Measurements from ENCODE around the gene WDR90.

Gene WDR90

GRCh38 chr16:648781-649589 lies at the start of gene WDR90:
Gene WDR90 (plus strand): TSS chr16:649365. CDS start chr16:649417, 52 bp downstream.
- peak; percentile 87 to 90 for DNase-seq (ENCODE audit: low read depth in 2 of 2)

- DNase-seq (ENCODE audit: low read depth in 2 of 2), result no peak
Observed at GRCh38 chr16:600781-601180, 48.4 kb upstream of the WDR90 start.

DNA sequence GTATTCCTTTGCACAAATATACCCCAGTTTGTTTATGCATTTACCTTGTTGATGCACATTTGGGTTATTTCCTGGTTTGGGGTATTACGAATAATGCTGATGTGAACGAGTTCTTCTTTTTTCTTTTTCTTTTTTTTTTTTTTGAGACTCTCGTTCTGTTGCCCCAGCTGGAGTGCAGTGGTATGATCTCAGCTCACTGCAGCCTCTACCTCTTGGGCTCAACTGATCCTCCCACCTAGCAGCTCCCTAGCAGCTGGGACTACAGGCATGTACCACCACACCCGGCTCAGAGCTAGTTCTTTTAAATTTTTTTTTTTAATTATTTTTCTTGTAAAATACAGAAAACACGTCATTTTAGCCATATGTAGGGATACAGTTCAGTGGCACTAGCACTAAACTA lies 45.2 kb upstream of the WDR90 start:
- no peak for DNase-seq (ENCODE audit: low read depth in 2 of 2)

- DNase-seq (ENCODE audit: low read depth in 2 of 2), result no peak
Observed at GRCh38 chr16:606656-607307, 42.4 kb upstream of the WDR90 start.

GRCh38 chr16:608019-608418 lies 41.1 kb upstream of the WDR90 start:
- DNase-seq (ENCODE audit: low read depth in 2 of 2), result peak in 1 of 2 donors; percentile 58

GRCh38 chr16:609316-609715 lies 39.8 kb upstream of the WDR90 start:
- no peak for DNase-seq (ENCODE audit: low read depth in 2 of 2)

GRCh38 chr16:609984-610383 lies 39.2 kb upstream of the WDR90 start:
- no peak for DNase-seq (ENCODE audit: low read depth in 2 of 2)

DNA sequence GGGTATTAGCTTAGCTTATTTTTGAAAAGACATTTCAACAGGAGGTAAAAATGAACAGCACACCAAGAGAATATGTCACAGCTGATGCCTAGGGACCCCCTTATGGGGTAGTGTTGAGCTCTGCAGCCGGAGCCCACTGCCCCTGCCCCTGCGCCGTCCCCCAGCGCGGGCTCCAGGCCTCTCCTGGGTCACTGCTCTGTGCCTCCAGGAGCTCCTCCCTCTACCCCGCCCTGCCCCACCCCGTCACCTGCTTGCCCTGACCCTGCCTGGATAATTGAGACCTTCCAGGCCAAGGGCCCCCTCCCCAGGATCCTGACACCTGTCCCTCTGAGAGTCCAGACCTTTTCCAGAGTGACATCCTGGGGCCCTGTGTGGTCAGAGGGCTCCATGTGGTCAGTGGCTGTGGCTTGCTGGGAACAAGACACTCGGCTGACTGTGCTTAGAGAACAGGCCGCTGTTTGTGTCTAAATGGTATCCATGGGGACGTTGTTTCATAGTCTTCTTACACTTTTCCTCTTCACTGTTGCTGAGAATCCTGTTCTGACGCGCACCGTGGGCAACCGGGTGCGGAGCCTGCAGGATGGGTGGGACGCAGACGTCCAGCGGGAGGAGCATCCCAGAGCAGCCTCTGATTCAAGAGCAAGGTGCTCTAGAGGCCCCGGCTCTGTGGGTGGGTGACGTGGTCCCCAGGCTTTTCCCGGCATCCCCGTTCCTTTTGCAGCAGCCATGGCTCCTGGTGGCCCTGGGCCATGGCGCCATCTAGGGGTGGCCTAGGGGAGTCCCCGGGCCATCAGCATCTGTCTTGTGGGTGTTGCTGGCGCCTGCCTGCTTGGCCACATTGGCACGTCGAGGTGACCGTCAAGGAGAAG lies 38.4 kb upstream of the WDR90 start:
- DNase-seq (ENCODE audit: low read depth in 2 of 2), result peak; percentile 46 to 58

- DNase-seq (ENCODE audit: low read depth in 2 of 2), result no peak
Observed at GRCh38 chr16:615122-615521, 34.0 kb upstream of the WDR90 start.

GRCh38 chr16:616733-617586 lies 32.2 kb upstream of the WDR90 start:
- no peak for DNase-seq (ENCODE audit: low read depth in 2 of 2)

DNA sequence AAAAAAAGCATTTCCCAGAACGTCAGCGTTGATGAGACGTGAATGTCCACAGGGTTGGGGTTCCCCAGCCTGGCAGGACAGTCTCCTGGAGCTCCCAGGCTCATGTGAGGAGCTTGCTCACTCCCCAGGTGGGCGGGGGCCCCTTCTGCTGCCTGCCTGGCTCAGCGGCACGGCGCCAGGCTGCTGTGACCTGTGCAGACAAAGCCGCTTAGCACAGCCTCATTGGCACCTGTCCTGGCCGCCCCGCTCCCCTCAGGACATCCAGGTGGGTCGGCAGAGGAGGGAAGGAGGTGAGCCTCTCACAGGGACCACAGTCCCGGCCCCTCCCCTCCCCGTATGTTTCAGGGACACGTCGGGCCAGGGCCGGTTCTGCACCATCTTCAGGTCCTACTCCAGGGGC lies 31.3 kb upstream of the WDR90 start:
- no peak for DNase-seq (ENCODE audit: low read depth in 2 of 2)

- DNase-seq (ENCODE audit: low read depth in 2 of 2), result no peak
Observed at GRCh38 chr16:619476-620100, 29.6 kb upstream of the WDR90 start.

DNA sequence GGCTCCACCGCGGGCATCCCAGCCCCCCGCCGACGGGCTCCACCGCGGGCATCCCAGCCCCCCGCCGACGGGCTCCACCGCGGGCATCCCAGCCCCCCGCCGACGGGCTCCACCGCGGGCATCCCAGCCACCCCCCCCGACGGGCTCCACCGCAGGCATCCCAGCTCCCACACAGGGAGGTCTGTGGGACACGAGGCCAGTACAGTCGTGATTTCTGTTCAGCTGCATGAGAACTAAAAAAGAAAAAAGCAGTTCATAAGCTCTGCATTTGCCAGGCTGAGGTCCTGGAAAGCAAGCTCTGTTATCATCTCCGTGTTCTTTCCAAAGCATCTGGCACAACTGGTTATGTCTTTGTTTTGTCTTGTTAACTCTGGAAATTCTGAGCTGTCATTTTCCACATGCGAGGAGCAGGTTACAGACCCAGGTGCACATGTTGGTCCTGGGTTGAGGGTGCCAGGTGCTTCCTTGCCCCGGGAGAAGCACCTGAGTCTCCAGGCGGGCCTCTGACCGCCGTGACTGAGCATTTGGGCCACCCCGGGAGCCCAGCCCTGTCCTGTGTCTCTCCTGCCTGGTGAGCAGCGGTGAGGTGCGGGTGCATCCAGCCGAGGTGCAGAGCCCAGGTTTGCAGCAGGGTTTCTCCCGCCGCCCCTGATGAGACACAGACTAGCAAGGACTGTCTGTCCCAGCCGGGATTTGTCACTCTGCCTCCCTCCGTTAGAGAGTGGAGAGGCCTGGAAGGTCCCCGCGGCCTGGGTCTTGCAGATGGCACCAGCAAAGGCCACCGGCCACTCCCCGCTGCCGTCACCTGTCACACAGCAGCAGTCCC lies 28.3 kb upstream of the WDR90 start:
- no peak for DNase-seq (ENCODE audit: low read depth in 2 of 2)

GRCh38 chr16:621526-622105 lies 27.5 kb upstream of the WDR90 start:
- DNase-seq (ENCODE audit: low read depth in 2 of 2), result no peak

DNA sequence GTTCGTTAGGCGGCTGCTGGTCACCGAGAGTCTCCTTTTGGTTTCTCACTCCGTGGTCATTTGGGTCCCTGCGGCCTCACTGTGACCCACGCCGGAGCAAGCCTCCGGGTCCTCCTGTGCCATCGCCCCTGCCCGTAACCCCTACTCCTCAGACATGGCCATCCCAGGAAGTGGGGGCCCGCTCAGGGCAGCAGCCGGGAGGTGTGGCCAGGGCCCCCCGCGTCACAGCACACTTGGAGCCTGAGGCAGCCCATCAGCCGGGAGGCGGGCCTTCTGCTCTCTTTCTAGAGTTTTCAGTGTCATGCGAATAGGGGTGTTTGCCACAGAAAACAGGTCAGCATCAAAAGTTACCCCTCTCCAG lies 26.3 kb upstream of the WDR90 start:
- DNase-seq (ENCODE audit: low read depth in 2 of 2), result no peak

GRCh38 chr16:624526-625070 lies 24.6 kb upstream of the WDR90 start:
- no peak for DNase-seq (ENCODE audit: low read depth in 2 of 2)

- DNase-seq (ENCODE audit: low read depth in 2 of 2), result no peak
Observed at GRCh38 chr16:625117-625976, 23.8 kb upstream of the WDR90 start.

DNA sequence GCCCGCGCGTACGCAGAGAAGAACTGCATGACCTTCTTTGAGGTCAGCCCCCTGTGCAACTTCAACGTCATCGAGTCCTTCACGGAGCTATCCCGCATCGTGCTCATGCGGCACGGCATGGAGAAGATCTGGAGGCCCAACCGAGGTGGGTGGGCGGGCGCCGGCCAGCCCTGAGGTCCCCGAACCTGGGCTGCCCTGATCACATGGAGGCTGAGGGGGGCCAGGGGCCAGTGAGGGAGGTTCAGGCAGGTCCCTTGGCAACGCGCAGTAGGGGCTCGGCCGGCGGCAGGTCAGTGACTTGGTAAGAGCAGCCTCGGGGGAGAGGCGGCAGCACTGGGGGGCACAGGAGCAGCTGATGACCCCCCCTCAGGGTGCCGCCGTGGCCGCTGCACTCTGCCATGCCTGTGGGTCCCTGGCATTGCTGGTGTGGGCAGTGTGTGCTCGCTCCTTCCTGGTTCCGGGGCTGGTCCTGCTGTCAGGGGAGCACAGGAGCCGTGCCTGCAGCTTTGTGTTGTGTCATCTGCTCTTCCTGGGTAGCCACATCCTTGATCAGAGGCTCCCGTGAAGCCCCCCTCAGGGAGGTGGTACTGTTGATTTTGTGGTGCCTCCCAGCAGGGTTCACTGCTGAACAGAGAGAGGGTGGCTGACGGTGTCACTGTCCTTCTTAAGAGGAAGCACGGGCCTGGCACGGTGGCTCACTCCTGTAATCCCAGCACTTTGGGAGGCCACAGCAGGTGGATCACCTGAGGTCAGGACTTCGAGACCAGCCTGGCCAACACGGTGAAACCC lies 23.0 kb upstream of the WDR90 start:
- no peak for DNase-seq (ENCODE audit: low read depth in 2 of 2)

Measured in activated CD4-positive, alpha-beta T cell treated with anti-CD3 and anti-CD28 coated beads for 24 hours (primary cell).